Muscle of arm (tissue), 12 donors: ENCODE data around the gene TMEM18. TPM values are rescaled to one million over a fixed set of nuclear protein-coding genes. Genes with fewer than 3 reads are reported as not detected.

Source experiments
- DNase-seq: peaks from one replicate; pipeline ENCODE4 v3.0.0-alpha.2; 2013
- polyA plus RNA-seq, 12 donors: library from polyadenylated mRNA; unstranded; fragments of 120-200 nt; gene quantifications; one replicate each; pipeline ENCODE4 v1.2.1, GENCODE V29; 2013; ENCODE audit not compliant: insufficient read length in 12 of 12

Gene TMEM18
- polyA plus RNA-seq, 12 donors: 41.3 to 847 (median 47.4) TPM

DNA sequence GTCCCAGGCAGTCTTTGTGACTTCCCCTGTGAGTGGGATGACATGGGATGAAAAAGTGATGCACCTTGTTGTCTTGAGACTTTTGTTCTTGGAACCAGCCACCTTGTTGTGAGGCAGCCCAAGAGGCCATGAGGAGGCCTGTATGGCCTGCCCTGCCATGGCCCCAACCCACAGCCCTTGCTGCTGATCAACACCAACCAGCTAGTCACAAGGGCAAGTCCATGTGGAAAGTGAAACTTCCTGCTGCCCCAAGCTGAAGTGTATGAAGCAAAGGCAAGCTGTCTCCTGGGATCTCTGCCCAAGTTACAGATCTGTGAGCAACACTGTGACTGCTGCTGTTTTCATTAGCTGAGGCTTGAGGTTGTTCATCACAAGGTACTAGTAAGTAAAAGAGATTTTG, 21.6 kb downstream of the TMEM18 start:
- no peak for DNase-seq

DNA sequence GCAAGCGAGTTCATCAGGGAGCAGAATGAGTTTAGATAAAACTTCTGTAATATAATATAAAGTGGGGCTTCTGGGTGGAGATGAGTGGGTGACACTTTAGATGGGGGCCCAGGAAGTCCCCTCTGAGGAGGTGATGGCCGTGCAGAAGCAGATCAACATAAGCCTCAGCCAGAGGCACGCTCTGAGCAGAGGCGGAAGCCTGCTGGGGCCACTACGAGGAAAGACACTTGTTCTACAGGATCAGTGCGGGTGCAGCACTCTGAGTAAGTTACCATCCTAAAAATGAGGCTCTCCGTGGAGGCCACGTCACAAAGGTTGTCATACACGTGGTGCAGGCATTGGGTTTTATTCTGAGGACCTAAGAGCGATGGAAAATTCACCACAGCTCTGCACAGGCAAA, 22.3 kb downstream of the TMEM18 start:
- DNase-seq: no peak

DNA sequence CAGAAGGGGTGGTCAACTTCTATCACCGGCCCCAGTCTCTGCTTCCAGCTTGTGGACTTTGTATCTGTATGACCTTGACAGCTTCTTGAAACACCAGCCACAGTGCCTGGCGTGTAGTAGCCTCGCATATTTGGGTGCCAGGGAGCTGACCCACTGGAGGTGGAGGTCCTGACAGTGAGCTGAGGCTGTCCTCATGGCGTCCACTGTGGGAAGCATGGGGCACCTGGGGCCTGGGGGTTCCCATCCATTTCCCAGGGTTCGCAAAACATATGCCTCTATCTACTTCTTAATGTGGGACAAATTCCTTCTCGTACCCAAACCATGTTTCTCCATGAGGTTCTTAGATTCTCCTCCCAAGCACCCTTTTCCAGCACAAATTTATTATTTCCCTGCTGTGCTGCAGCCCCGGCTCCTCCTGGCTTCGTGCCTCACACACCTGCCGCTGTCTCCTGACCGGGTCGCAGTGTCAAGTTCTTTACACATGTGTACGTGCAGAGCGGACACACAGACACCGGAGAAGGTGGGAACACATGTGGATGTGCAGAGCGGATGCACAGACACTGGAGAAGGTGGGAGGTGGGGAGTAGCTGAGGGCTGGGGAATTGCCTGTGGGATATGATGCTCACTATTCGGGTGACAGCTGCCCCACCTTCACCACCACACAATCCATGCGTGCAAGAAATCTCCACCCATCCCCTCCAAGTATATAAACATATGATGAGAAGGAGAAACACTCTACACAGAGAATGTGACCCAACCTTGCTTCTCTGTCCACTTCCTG, 23.4 kb downstream of the TMEM18 start:
- DNase-seq: no peak

DNA sequence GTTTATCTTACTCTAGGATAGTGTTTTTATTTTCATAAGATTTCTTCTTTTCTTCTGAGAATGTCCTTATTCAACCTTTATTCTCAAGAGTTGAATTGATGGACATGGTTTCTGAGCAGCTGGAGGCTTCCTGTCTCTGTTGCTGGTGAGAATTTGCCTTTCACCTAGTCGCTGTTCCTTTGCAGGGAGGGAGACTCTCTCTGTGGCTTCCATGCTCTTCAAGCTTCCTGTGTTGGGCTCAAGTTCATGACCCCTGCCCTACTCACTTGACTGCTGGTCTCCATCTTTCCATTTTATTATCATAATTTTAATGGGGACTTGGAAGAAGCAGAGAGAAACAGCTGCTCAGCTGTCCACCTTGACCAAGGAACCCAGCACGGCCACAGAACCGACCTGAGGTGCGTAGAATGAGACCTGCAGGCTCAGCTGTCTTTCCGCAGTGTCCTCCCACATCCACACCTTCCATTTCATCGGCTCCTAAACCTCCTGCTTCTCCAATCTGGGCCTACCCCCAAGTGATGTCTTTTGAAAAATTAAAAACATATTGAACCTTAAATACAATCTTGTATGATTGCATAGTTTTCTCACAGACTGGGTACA, 24.2 kb downstream of the TMEM18 start:
- DNase-seq: no peak

DNA sequence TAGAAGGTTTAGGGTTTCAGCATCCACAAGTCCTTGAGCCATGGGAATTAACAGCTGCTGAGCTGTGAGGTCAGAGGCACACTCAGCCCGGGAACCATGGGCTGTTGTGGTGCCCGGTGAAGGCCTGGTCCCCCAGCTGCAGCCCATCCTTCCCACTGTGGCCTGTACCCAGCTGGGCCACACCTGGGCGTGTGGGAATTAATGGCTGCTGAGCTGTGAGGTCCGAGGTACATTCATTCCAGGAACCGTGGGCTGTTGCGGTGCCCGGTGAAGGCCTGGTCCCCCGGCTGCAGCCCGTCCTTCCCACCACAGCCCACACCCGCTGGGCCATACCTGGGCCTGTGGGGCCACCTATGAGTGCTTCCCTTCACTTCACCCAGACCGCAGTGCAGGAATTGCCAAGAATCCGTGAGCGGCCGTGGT, 25.2 kb downstream of the TMEM18 start:
- DNase-seq: no peak

DNA sequence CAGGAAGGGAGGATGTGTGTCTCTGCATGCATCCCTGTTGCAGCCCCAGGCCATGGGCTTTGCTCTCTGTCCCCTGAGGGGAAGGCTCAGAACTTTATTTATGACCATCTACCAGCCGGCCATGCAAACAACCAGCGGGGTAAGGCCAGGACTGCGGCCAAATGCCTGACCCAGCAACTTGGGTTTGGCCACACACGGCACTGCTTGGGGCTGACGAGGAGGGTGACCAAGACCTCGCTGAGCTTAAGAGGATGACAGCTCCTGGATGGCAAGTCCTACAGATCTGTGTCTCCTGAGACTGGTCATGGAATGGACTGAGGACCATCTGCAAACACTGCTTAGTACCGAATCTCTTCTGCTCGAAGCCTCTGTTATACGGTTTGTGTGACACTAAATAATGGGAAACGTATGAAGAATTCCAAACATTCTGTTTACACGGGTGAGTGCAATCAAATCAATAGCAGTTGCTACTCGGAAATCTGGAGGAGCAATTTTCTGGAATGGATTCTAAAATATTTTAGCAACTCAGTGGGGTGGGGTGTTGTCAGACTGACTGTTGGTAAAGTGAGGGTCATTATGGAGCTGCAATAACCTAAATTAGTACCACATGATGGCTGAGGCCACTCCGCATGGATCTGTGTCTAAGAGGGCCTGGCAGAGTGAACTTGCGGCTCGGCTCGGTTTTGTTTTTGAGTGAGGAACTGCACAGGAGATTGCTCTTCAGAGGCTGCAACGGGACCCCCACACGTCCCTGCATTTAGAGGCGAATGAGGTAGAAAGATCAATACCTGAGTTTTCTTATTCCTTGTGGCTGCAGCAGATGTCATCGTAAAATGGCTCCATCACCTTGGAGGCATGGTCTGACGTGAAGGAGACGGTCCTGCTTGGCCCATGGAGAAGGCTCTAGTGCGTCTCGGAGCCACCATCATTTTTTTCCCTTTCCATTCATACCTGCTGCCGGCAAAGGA, 26.6 kb downstream of the TMEM18 start:
- no peak for DNase-seq

DNA sequence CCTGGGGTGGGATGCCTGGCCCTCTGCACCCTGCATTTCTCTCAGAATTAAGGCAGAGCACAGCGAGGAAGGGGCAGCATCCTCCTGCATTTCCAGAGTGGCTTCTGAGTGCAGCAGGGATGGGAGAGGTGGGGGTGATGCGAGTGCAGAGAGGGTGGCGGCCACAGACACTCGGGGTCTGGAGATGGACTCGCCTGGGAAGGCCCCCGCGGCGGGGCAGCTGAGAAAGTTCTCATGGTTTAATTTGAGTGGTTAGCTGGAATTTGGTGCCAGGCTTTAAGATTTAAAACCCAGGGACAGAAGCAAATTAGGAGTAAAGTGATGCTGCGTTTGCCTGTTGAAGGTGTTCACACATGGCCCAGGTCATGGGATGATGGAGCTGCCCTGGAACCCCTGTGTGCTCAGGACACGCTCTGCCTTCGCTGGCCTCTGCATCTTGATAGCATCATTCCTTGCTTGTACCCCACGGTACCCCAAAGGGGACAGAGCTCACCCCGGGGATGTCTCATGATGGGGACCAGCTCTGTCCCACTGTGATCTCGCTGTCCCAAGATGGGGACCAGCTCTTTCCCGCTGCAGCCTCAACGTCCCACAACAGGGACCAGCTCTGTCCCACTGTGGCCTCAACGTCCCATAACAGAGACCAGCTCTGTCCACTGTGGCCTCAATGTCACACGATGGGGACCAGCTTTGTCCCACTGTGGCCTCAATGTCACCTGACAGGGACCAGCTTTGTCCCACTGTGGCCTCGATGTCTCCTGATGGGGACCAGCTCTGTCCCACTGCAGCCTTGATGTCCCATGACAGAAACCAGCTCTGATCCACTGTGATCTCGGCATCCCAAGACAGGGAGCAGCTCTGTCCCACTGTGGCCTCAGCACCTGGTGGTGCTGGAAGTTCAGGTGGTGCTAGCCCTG, 27.5 kb downstream of the TMEM18 start:
- no peak for DNase-seq

DNA sequence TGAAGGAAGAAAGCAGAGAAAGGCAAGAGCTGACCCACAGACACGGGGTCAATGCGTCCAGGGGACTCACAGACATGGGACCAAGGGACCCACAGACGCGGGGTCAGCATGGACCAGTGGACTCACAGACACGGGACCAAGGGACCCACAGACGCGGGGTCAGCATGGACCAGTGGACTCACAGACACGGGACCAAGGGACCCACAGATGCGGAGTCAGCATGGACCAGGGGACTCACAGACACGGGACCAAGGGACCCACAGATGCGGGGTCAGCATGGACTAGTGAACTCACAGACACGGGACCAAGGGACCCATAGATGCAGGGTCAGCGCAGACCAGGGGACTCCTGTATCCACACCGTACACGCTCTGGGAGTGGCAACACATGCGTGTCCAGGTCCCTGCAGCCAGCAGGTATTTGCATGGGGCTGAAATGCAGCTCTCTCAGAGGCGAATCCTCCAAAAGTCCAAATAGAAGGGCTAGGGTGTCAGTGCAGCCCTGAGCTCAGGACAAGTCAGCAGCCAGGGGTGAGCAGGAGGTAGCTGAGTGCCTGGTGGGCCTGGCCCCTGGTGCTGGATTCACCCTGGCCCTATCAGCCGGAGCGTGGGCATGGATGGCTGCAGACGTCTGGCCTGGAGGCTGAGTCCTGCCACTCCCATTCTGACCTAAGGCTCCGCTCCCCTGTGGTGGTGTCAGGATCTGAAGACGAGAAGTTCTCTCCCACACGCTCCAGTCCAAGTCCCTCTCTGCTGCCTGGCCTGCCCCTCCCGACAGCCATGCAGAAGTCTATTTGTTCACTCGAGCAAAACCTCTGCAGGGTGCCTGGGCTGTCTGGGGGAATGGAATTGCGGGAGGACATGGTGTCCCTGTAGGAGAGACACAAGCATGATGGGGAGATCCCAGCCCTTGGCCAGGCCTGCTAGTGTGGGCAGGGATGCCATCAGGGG, 28.5 kb downstream of the TMEM18 start:
- DNase-seq: no peak

DNA sequence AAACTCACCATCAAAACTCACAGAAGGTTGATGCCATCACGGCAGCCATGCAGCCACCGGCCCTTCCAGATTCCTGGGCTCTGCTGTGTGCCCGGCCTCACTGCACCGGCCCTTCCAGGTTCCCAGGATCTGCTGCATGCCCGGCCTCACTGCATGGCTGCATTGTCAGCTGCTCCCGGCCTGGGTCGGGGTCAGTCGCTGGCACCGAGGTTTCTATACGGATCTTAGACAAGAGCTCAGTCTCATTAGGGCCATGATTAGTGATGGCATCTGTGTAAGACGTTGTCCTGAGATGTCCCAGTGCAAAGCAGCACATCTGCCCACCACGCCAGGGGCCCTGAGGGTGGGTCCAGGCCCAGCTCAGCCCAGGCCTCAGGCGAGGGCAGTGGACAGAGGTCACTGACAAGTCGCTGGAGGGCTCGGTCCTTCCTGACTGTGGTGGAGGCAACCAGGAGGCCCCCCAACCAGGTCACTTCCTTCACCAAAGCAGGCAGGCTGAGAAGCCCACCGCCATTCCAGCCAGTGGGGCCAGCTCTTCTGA, 29.4 kb downstream of the TMEM18 start:
- DNase-seq: no peak

DNA sequence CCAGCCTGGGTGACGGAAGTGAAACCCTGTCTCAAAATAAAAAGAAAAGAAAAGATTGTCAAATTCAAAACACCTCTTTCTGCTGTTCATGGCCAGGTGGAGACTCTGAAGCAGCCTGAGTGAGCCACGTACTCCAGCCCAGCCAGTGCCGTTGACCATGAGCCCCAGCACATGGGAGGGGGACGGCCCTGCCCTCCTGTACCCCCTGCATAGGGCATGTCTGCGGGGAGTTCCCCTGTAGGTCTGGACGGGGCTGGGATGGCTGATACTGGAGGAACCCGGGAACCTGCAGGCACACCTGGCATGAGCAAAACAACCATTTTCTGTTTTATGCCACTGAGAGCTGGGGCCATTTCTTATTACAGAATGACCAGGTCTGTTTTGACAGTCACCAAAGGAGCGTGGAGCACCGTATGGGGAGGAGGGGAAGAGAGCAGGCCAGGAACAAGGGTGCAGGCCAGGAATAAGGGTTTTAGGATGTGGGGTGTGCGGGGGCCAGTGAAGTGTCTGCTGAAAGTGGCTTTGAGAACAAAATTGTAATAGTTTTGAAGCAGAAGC, 30.1 kb downstream of the TMEM18 start:
- DNase-seq: no peak

DNA sequence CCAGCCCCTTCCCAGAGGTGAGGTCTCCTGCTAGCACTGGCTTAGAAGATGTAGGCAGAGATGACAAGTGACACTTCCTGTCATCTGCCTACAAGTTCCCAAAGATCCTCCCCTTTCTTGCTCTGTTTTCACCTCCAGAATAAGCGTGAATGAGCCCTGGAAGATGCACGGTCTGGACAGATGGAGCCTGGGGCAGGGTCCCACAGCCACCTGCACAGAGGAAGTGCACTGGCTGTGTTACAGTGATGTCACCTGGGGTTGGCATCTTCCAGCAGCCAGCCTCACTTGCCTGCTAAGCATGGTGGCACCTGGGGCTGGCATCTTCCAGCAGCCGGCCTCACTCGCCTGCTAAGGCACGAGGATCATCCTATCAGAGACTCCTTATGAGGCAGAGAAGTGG, 32.3 kb downstream of the TMEM18 start:
- no peak for DNase-seq

DNA sequence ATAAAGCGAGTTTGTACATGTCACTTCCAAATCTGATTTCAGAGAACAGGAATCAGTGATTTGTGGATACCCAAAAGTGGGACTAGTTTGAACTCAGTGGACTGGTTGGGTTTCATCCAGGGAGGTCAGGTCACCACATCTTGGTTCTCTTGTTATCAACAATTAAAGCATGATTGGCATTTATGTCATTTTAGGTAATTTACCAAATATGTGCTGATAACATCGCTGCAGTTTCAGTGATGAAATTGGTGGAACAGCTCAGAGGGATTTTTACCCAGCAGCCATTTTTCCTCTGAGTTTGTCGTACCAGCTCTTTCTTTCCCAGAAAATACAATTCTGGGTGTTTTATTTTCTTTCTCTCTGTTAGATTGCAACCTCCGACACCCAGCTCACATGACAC, 33.4 kb downstream of the TMEM18 start:
- DNase-seq: no peak

DNA sequence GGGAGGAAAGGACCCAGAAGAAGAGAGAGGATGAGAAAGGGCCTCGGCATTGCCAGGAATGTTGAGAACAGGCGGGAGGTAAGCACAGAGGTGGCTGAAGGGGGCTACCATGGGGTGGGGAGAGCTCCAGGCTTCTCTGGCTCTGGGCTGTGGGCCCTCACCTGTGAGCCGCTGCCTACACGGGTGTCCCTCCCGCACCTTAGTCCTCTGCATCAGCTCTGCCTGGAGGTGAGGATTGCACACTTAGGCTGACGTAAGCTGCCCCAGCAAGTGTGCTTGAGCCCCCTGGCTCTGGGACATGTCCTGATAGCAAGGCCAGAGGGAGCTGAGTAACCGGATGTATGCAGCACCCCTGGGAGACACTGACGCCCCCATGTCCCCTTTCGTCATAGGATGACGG, 33.9 kb downstream of the TMEM18 start:
- no peak for DNase-seq

DNA sequence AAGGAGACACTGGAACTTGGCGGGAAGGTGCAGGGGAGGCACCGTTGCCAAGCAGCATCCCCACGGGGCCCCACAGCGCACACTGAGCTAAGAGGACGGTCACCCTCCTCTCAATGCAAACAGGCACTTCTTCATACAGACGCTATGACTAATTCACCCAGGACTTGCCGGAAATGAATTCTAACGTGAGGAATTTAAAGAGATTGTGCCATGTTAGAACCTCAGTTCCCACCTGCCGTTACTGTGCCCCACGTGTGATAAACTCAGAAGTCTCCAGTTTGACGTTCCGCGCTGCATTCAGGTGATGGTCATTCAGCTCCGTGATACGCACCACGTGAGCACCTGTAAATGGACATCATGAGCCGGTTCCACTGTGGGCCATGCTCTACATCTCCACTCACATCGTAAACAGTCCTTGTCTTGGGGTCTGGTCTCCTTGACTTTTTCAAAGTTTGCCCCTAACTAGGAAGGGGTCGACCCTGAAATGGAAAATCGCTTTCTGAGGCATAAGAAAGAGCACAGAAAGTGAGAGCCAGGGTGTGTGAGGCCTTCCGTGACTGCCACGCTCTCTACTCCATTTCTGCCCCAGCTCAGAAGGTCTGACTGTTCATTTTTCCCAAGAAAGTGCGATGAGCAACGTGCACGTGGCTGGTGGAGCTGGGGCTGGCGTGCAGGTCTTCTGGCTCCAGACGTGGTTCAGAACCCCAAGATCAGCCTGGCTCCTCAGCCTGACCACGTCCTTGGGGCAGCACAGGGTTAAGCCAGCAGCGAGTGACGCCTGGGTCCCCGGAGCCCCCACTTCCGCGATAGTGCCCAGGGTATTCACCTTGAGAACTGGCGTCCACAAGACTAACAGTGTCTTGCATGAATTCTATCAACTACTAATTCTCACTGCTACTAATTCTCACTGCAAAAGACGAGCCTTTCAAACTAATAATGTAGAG, 35.1 kb downstream of the TMEM18 start:
- no peak for DNase-seq

DNA sequence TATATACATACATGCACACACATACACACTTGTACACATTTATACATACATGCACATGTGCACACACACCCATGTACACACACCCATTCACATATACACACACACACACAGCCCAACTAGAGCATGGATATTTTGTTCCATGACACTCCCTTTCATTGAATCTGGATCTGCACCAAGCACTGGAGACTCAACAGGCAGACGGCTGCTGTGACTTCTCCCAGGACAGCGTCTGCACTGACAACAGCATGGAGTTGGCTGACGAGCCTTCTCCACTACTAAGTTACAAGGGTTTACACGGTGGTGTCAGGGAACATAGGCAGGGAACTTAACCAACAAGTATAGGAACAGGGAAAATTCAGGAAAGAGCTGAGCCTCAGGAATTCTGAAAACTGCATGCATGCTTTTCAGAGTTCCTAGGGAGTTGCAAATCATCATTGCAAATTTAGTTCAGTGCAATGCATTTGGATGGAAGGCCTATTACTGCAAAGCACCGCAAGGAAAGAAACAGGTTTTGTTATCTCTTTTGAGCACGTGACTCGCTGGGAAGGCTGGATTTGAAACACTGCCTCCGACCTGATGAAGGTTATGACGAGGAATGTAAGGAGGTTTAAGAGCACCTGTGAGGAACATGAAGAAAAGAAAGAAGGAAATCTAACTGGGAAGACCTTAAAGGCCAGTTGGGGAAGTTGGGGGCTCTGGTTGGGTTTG, 35.9 kb downstream of the TMEM18 start:
- DNase-seq: no peak

DNA sequence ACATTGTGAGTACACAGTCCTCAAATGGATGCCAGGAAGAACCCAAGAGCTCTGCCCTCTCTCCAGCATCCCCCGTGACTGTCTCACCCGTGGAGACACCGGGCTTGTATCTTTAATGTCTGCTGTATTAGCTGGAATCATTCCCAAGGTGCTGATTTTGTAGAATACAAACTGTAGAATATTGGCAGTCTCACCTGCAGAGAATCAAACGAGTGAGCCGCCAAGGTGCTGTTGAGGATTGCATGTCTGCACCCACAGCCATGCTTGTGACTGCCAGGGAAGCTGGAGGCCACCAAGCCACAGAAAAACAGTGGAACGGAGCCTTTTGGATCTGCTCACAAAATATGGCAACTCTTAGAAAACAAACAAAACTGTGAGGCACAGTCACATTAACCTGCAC, 37.5 kb downstream of the TMEM18 start:
- DNase-seq: no peak

DNA sequence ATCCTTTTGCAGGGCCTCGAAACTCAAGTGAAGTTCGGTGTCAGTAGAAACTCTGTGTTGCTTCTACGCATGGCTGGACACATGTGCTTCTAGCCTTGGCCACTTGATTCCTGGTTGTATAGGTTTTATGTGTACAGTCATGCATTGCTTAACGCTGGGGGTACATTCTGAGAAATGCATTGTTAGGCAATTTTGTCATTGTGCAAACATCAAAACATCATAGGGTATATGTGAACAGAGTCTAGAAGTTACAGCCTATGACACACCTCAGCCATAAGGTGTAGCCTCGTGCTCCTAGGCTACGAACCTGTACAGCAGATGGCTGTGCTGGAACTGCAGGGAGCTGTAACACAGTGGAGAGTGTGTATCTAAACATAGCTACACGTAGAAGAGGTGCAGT, 39.4 kb downstream of the TMEM18 start:
- no peak for DNase-seq

DNA sequence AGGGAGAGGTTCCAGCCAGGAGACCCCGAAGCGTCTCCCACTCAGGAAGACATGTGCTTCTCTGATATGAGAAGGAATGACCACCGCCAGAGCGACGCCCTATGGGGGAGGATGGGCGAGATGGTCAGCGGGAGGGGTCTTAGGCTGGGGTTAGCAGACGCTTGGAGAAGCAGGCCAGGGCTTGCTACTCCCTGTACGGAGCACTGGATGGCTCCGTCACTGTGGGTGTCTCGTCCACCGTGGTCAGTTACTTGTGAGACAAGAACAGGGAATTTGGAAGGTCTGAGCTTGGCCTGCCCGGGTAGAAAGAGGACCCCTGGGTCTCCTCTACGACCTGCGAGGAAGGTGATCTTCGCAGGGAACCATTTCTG, 39.8 kb downstream of the TMEM18 start:
- no peak for DNase-seq
